GM12878 (cell line): ENCODE data around the gene HIVEP3.

Source experiments
- BACH1 ChIP-seq: fragments of 450-650 bp; IDR thresholded peaks from 2 replicates; pipeline ENCODE4 v1.6.1; 2017; ENCODE audit warnings: mild to moderate bottlenecking, borderline replicate concordance
- CTCF ChIP-seq, 3 experiments: IDR thresholded peaks in 2 of 3; conservative IDR thresholded peaks in 1 of 3; 2 replicates each; pipeline ENCODE4 v1.5.1; 2011; ENCODE audit warnings: low read depth in 3 of 3, low read length in 3 of 3, mild to moderate bottlenecking in 3 of 3, control low read depth in 2 of 3, moderate library complexity in 2 of 3, inconsistent platforms in 1 of 3, mixed read lengths in 1 of 3; ENCODE audit not compliant: control insufficient read depth in 2 of 3, insufficient read depth in 1 of 3; ENCODE audit errors: extremely low read depth in 1 of 3
- HDAC6 ChIP-seq: fragments of 200-600 bp; sonication (generic); IDR thresholded peaks from one replicate; pipeline ENCODE4 v1.8.0; 2017; ENCODE audit warnings: antibody characterized with exemption; ENCODE audit not compliant: unreplicated experiment
- MAX ChIP-seq: IDR thresholded peaks from 2 replicates; pipeline ENCODE4 v1.6.1; 2012; ENCODE audit warnings: low read depth, low read length, improper control_type of control experiment
- MEF2A ChIP-seq: IDR thresholded peaks from 2 replicates; pipeline ENCODE4 v1.6.1; 2011; ENCODE audit warnings: low read depth, mild to moderate bottlenecking, low read length, moderate library complexity; ENCODE audit not compliant: insufficient read depth
- POLR2A ChIP-seq: IDR thresholded peaks from 2 replicates; pipeline ENCODE4 v1.6.1; 2011; ENCODE audit warnings: low read depth, mild to moderate bottlenecking, low read length
- YY1 ChIP-seq: IDR thresholded peaks from 2 replicates; pipeline ENCODE4 v1.6.1; 2011; ENCODE audit warnings: low read depth, mild to moderate bottlenecking, low read length

GRCh38 chr1:41861535-41862383 lies 57.0 kb downstream of the HIVEP3 start:
- no peak for TF ChIP-seq YY1
- TF ChIP-seq CTCF (IDR thresholded peaks at IDR 0.05 in 2 of 3, conservative IDR thresholded peaks at IDR 0.05 in 1 of 3; ENCODE audit: control insufficient read depth in 2 of 3, extremely low read depth in 1 of 3, insufficient read depth in 1 of 3, low read depth in 3 of 3, low read length in 3 of 3): no peak
- no peak for TF ChIP-seq HDAC6
- TF ChIP-seq MAX: no peak
- TF ChIP-seq MEF2A: no peak
- TF ChIP-seq POLR2A: no peak
- no peak for TF ChIP-seq BACH1
